ENCODE results near the gene AQP12B.
"Not testable (repeated sequence)": the region's sequence is repeated elsewhere in the genome, so short reads cannot be mapped to it uniquely, and the experiment has no call there.

The AQP12B gene

DNA sequence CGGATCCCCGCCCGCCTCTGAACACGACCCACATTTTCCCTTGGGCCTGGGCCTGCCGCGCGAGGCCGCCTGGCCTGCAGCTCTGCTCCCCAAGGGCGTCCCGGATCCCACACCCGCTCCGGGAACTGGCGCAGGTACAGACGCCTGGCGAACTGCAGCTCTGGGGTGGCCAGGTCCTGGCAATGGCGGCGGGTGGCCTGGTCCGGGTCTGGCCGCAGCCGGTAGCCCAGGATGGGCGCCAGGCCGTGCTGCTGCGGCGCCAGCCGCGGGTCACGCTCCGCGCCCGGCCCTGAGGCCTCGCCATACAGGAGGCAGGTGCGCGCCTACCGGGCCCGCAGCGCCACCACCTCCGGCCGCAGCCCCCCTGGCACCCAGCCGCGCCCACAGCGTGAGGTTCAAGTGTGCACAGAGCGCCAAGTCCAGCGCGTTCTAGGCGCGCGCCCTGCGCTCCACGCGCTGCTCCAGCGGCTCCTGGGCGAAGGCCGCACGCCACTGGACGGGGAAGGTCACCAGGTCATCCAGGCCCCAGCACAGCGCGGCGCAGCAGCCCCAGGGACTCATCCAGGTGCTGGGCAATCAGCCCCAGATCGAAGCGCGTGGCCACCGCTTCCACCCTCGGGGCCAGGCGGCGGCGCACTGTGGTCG, 18.5 kb upstream of the AQP12B start:
- DNase-seq, result no peak

DNA sequence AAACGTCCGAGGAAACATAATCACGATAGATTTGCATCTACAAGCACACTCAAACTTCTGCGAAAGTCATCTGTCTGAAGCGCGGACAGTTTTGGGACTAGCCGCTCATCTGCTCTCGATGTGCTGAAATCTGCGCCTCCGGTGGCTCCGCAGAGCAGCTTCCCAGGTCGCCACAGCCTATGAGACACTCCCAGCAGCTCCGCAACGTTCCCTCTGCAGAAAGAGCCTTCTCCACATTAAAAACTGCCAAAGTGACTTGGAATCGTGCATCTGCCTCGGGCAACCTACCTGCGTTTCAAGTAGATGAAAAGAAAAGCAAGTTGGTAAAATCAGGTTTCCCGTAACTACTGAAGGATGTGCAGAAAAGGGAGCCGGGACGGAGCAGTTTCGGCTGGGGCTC, 17.9 kb upstream of the AQP12B start:
- DNase-seq, result not testable (repeated sequence)

DNA sequence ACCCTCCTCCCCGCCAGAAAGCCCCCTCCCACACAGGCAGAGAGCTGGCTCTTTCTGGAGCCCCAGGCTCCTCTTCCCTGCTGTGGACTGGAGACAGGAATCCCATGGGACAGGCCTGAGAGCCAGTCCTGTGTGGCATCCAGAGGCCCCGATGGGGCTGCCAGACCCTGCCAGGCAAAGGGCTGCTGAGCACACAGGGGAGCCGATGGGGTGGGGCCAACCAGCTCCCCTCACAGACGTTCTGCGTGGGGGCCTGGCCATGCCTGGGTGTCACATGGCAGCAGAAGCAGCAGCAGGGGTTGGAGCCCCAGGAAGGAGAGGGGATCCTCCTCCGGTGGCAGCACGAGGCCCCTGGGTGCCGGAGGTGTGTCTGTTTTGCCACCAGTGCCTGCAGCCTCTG, 17.1 kb upstream of the AQP12B start:
- not testable (repeated sequence) for DNase-seq

DNA sequence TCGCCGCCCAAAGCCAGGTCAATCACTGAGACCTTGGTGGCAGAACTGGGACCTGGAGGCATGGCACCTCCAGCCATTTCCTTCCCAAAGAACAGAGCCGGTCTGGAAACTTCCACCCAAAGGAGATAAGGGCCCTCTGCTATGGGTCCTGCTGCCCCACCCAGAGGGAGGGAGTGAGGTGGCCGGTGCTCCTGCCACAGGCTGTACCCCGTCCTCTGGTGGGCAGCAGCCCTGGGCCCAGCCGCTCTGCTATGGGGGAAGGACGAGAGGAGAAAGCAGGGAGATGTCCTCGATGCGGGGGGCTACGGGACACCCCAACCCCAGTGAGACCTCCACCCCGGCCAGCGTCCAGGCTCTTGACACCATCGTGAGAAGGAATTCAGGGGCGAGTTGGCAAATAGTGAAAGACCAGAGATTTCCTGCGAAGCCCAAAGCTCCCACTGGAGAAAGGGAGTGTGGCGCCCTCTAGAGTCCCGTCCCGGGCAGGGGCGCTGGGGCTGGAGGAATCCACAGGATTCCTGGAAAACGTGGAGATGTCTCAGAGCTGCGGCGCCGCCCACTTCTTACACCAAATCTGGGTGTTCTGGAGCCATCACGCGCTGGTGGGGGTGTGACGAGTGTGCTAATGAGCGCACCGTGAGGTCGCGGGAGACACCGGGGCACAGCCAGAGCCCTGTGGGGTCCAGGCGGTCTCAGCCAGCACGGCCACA, 16.3 kb upstream of the AQP12B start:
- DNase-seq, result not testable (repeated sequence)

DNA sequence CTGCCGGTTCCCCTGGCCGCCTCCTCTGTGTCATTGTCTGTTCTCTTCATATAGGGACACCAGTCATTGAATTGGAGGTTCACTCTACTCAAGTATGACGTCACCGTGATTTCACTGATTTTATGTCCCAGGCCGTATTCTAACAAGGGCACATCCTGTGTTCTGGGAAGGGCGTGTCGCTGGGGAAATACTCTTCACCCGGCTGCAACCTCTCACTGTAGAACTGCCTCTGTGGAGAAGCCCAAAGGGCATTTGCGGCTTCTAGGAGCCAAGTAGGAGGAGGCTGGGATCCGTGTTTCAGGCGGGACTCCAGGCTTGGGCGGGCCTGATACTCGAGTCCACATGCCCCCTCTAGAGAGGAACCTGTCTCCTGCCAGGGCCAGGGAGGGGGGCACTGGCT, 13.8 kb upstream of the AQP12B start:
- DNase-seq, result not testable (repeated sequence)

DNA sequence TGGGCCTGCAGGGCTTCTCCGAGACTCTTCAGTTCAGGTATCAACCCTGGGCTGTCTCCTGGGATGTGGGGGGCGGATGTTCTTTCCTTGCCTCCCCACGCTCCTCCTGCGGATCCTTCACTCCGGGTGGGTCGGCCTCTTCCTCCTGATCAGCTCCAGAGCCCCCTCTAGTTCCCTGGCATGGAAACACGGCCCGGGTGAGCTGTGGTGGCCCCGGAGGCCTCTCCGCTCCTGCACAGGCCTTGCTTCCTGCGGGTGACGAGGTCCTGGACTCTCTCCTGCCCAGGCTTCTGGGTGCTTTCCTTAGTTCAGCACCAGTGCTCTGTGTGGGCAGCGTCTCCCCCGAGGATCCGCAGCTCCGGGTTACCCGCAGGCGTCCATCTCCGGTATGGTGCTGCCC, 12.9 kb upstream of the AQP12B start:
- DNase-seq, result not testable (repeated sequence)

DNA sequence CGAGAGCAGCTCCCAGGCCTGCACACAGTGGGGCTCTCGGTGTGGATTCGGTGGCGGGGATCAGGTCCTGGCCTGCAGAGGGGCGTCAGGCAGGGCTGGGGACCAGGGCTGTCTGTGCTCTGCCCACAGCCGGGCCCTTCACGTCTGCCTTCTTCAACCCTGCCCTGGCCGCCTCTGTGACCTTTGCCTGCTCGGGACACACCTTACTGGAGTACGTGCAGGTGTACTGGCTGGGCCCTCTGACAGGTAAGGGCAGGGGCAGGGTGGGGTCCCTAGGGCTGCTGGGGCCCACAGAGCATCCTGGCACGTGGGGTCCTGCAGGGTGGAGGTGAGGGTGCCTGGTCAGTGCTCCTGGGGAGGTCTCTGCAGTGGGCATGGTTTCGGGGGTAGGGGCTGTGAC, 11.6 kb upstream of the AQP12B start:
- not testable (repeated sequence) for DNase-seq

DNA sequence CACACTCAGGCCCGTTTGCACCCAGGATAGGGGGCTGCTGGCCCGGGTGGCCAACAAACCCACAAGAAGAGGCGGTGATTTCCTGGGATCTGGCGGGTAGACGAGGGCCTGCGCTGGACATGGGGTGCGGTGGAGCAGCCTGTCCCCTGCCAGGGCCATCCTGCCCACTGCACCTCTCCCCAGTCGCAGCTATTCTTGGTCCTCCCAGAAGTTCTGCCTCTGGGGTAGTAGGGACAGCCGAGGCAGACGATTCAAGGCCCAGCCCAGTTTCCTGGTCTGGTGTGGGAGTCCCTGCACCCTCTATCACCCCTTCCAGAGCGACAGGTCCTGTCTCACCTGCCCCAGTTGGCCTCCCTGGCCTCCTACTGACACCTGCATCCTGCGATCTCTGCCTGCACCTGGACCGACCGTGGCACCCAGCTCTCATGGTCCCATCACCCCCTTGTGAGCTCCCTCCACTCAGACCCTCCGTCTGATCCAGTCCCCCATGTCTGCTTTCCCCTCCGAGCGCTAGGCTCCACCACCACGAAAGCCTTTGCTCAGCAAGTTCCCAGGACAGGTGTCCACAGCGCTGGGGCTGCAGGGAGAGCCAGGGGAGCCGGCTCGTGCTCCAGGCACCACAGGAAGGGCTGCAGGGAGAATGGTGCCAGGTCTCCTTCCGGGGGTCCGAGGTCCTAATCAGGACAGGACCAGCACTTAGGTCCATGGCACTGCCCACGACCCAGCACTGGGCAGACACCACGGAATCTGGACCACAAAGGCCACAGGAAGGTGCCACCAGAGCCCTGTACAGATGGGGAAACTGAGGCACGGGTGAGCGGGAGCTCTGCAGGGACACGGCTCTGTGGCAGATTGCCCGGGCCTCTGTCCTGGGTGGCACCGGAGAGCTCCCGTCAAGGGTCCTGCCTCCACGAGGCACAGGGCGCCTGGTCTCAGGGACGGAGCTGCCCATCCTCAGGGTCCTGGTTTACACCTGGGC, 10.2 kb upstream of the AQP12B start:
- DNase-seq, result not testable (repeated sequence)

DNA sequence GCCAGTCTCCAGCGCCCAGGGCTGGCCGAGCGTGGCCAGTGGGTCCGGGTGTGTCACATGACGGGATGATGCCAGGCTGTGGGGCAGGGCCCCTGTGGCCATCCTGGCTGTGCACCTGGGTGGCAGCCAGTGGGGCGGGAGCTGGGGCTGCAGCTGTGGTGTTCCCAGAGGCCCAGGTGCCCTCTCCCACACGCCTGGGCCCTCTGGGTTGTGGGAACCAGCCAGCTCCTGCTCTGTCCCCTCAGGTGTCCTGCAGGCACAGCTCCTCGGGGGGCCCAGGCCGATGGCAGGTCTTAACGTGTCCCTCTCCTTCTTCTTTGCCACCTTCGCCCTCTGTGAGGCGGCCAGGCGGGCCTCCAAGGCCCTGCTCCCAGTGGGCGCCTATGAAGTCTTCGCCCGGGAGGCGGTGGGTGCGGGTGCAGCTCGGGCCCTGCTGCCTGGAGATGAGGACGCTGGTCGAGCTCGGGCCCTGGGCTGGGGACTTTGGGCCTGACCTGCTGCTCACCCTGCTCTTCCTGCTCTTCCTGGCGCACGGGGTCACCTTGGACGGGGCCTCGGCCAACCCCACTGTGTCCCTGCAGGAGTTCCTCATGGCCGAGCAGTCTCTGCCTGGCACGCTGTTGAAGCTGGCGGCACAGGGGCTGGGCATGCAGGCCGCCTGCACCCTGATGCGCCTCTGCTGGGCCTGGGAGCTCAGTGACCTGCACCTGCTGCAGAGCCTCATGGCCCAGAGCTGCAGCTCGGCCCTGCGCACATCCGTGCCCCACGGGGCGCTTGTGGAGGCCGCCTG, 9.1 kb upstream of the AQP12B start, which contains the start of gene AQP12A:
TSS of gene AQP12A (plus strand) at position 236 of the 790 bp plus-strand sequence. CDS start at position 284, 48 bp downstream.
- not testable (repeated sequence) for DNase-seq

DNA sequence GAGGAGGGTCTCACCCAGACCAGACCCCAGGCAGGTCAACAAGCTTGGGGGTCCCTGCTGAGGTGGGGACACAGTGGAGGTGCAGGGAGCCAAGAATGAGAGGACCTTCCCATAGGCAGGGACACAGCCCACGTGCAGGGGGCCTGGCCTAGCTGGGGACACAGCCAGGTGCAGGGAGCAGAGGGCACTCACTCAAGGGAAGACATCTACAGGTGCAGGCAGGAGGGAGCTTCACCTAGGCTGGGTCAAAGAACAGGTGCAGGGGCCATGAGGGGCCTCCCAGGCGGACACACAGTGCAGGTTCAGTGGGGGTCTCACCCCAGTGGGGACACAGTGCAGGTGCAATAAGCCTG, 8.4 kb upstream of the AQP12B start:
- not testable (repeated sequence) for DNase-seq

DNA sequence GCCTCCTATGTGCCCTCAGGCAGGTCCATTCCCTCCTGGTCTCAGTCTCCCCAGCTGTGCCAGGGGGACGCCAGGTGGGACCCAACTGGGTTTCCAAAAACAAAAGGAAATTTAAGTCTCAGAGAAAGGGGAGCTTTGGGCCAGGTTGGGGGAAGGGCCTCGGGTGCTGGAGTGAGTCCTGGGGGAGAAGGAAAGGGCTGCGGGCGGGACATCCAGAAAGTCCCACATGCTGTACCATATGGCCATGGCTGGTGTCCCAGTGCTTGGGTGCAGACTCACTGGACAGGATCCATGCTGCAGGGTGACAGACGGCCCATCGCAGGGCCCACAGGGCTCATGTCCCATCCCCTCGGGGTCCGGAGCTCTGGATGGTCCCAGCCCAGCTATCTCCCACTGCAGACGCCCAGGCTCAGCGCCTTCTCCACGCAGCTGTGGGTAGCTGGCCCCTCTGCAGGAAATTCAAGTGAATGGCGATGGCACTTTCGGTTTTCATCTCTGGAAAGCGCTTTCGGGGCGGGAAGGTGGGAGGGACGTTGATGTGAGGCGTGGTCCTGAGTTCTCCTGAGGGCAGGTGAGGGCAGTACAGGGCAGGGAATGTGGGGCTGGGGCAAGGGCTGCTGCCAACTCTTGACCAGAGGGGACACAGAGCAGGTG, 7.9 kb upstream of the AQP12B start:
- not testable (repeated sequence) for DNase-seq

DNA sequence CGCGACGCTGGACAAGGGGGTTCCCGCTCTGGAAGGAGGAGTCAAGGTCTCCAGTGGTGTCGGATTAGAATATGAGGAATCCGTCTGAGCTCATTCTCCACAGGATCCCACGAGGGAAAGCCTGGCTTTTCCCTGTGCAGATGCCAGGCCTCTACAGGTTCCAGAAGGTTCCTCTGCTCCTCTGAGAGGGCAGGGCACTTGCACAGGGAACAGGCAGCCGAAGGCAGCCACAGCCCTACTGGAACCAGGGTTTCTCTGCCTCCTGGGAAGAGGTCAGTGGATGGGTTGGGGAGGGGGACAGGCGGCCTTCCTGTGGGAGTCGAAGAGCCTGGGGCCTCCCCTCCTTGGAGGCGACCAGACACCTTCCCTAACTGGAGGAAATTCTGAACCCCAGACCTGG, 7.3 kb upstream of the AQP12B start:
- no peak for DNase-seq

DNA sequence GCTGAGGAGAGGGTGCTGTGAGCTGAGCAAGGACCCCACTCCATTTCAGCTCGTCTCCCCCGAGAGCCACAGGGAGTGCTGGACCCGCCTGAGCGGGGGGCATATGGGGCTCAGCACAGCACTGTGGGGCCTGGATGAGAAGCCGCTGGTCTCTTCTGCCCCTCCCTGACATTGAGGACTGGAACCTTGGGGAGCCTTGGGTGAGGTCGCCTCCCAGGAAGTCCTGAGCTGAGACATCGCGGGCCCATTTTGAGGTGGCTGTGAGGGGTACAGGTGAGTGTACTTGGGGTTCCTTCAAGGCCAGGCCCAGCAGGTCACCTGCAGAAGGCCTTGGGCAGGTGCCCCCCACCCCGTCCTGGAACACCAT, 5.9 kb upstream of the AQP12B start:
- no peak for DNase-seq

DNA sequence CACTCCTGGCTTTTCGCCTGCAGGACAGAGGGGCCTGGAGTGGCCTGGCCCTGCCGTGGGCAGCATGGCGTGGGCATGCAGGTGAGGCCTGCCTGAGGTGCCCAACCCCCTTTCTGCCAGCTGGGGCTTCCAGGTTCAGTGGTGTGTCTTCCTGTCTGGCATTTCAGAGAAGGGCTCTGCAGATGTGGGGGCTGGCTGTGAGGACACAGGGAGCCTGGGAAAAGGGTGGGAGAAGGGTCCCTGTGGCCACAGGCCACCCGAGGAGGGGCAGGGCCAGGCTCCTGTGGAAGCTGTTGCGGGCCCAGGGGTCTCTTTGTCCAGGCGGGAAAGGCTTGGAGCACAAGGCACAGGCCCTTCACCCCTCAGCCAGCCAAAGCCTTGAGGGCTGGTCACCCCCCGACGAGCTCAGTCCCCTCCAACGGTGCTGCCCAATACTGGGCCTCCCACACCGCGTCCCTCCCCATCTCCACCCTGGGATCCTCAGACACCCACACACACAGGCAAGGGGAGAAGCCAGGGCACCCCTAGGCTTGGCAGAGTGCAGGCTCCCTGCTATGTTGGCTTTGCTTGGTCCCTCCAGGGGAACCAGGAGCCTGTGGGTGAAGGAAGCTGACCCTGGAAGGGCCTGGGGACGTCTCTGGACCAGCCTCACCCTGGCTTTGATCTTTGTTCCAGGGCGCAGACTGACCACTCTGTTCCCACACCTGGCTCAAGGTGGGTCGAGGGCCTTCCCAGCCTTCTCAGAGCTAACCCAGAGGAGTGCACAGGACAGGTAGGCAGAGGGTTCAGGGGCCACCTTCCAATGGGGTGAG, 5.3 kb upstream of the AQP12B start:
- no peak for DNase-seq

DNA sequence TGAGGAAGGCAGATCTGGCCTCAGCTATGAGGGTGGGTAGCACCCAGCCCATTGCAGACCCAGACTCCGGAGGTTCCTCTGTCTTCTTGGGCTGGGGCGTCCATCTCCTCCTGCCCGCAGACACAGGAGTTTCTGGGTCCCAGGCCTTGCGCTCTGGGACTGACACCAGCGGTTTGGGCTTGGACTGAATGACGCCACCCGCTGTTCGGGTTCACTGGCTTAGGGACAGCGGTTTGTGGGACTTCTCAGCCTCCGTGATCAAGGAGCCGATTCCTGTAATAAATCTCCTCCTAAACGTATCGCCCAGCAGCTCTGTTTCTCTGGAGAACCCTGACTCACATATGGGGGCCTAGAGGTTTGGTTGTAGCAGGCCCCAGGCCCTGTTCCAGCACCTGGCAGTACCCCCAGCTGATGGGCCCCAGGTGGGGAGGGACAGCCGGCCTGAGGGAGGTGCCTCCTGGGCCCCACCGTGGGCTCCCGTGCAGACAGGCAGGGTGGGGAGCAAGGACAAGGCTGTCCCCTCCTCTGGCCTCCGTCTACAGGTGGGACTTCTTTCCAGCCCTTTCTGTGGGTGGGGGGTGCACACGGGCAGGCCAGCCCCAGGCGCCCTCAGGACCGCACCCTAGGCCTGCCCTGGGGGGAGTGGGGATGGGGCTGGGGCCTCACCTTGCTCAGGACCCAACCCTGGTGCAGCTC, 4.5 kb upstream of the AQP12B start:
- peak; percentile 56 for DNase-seq

DNA sequence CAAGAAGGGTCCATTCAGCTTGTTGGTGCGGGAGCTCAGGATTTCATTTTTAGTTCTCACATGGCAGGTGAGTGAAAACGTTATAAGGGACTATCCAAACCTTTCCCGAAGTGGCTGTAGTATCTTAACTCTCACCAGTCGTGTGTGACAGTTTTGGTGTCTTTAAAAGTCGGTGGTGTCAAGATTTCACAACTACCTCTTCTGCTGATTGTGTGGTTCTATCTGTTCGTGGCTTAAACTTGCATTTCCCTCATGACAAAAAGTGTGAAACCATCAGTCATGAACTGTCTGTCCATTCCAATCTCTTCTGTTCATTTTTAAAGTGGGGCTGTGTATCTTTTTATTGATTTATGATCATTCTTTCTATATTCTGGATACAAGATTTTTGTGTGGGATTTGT, 3.8 kb upstream of the AQP12B start:
- DNase-seq, result no peak

DNA sequence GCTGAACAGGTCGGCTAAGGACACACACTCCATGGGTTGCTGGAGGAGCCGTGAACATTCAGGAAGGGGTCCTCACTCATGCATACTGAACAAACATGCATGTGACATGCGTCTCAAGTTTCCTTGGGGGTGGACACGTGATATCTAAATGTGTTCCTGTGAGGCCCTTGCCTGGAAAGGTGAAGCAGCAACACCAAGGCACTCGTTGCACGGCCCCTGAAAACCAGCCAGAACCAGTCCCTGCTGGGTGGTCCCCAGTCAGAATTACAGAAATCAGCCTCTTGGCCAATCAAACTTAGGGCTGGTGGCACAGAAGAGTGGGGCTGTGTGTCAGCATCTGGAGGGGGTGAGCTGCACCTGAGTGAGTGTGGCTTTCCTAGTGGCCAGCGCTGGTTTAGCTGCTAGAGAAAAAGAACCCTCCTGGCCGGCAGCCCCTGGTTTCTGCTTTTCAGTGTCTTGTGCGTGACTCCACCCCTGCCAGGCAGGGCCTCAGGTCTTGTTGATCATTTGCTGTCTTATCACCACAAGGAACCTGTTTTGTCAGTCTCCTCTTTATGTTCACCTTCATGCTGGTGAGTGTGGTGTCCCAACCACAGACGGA, 3.2 kb upstream of the AQP12B start:
- peak; percentile 66 for DNase-seq

DNA sequence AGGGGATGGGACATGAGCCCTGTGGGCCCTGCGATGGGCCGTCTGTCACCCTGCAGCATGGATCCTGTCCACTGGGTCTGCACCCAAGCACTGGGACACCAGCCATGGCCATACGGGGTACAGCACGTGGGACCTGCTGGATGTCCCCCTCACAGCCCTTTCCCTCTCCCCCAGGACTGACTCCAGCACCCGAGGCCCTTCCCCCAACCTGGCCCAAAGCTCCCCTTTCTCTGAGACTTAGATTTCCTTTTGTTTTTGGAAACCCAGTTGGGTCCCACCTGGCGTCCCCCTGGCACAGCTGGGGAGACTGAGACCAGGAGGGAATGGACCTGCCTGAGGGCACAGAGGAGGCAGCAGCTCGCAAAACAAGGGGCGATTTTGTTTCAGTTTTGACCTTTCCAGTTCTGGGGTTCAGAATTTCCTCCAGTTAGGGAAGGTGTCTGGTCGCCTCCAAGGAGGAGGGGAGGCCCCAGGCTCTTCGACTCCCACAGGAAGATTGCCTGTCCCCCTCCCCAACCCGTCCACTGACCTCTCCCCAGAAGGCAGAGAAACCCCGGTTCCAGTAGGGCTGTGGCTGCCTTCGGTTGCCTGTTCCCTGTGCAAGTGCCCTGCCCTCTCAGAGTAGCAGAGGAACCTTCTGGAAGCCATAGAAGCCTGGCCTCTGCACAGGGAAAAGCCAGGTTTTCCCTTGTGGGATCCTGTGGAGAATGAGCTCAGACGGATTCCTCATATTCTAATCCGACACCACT, 1.5 kb upstream of the AQP12B start:
- not testable (repeated sequence) for DNase-seq

All from right kidney (tissue), 1 donor.